Upper lobe of left lung (tissue), 4 donors: ENCODE data around the gene PCGF1.

Experiments used
- CTCF ChIP-seq, 6 experiments: fragments of 450-650 bp in 4 of 6; fragments of 200-600 bp in 2 of 6; sonication (generic) in 2 of 6; IDR thresholded peaks; one replicate each; pipeline ENCODE4 v1.5.1; 2016 to 2019; ENCODE audit warnings: antibody characterized with exemption in 6 of 6
- POLR2A ChIP-seq, 4 donors: fragments of 450-650 bp; IDR thresholded peaks; one replicate each; pipeline ENCODE4 v1.5.1; 2016 to 2017; ENCODE audit warnings: antibody characterized with exemption in 4 of 4, mild to moderate bottlenecking in 2 of 4
- POLR2AphosphoS5 ChIP-seq, 2 donors: sonication (generic); formaldehyde crosslinking; IDR thresholded peaks; one replicate each; pipeline ENCODE4 v1.5.1; 2017; ENCODE audit warnings: antibody characterized with exemption in 2 of 2

GRCh38 chr2:74491648-74492544 is 15.6 kb downstream of the PCGF1 start:
- TF ChIP-seq CTCF (IDR thresholded peaks at IDR 0.05) (no peak), POLR2AphosphoS5 (IDR thresholded peaks at IDR 0.05) (no peak), POLR2A (IDR thresholded peaks at IDR 0.05) (no peak)
